Prostate gland (tissue), 2 donors: Measurements from ENCODE around the gene CPED1. TPM values are rescaled to one million over a fixed set of nuclear protein-coding genes. Genes with fewer than 3 reads are reported as not detected.

Source experiments
- DNase-seq: peaks from one replicate; pipeline ENCODE4 v3.0.0-alpha.2; 2019; ENCODE audit warnings: low spot score
- H3K27ac ChIP-seq, 2 donors: fragments of 200-600 bp; sonication (generic); 2 replicates each; pipeline ENCODE4 v1.5.1; 2017 to 2019
- H3K27me3 ChIP-seq: fragments of 200-600 bp; sonication (generic); replicated peaks from 2 replicates; pipeline ENCODE4 v1.5.1; 2019; ENCODE audit not compliant: insufficient read depth
- H3K36me3 ChIP-seq, 2 donors: fragments of 200-600 bp; sonication (generic); 1 replicate in 1 of 2; 2 replicates in 1 of 2; pipeline versions ENCODE4 v1.5.1 to v1.8.1; 2017 to 2019
- H3K4me1 ChIP-seq: fragments of 200-600 bp; sonication (generic); replicated peaks from 2 replicates; pipeline ENCODE4 v1.5.1; 2019
- H3K4me3 ChIP-seq, 2 donors: fragments of 200-600 bp; sonication (generic); 2 replicates each; pipeline ENCODE4 v1.5.1; 2017 to 2019
- H3K9me3 ChIP-seq: fragments of 200-600 bp; sonication (generic); 2 replicates; pipeline ENCODE4 v1.5.1; 2017
- CTCF ChIP-seq, 4 experiments: fragments of 200-600 bp in 2 of 4; fragments of 450-650 bp in 2 of 4; sonication (generic) in 2 of 4; IDR thresholded peaks; 1 replicate in 3 of 4; 2 replicates in 1 of 4; pipeline ENCODE4 v1.5.1; 2016 to 2019; ENCODE audit warnings: antibody characterized with exemption in 4 of 4, mild to moderate bottlenecking in 2 of 4, moderate library complexity in 2 of 4
- POLR2A ChIP-seq: fragments of 450-650 bp; IDR thresholded peaks from one replicate; pipeline ENCODE4 v1.6.1; 2016; ENCODE audit warnings: antibody characterized with exemption, mild to moderate bottlenecking
- POLR2AphosphoS5 ChIP-seq: sonication (generic); formaldehyde crosslinking; IDR thresholded peaks from one replicate; pipeline ENCODE4 v1.6.1; 2017; ENCODE audit warnings: antibody characterized with exemption
- WGBS: methylation state at CpG from one replicate; pipeline ENCODE4 v1.1.5; 2018; 5-methylcytosine and 5-hydroxymethylcytosine counted together
- intact Hi-C: fragments of 100-400 bp; cut with DNase I; formaldehyde crosslinking; loops from one replicate; pipeline ENCODE4 v1.14.2; 2022
- total RNA-seq, 2 donors: library from RNA; depleted of rRNA; stranded (reverse); fragments of >200 nt; gene quantifications; one replicate each; pipeline ENCODE4 v1.1.0, GENCODE V29; 2016

The CPED1 gene
- total RNA-seq, 2 donors from 2014 or later: 10.7 to 23.3 TPM

GRCh38 chr7:120998996-120999565, 10.6 kb downstream of the CPED1 start:
- intact Hi-C loops: no loop called here
- Histone ChIP-seq H3K27me3 (no peaks in the 10 kb centered on the region), H3K36me3 (no peaks in the 10 kb centered on the region), H3K27ac (no peak overlapping the region), H3K4me1 (no peaks in the 10 kb centered on the region), H3K4me3 (no peak overlapping the region), H3K9me3 (no peaks in the 10 kb centered on the region)
- TF ChIP-seq POLR2AphosphoS5 (no peak), POLR2A (no peak), CTCF (IDR thresholded peaks at IDR 0.05) (no peak)
- no peak for DNase-seq
- WGBS: 91% methylated on average over 2 of the region's 2 CpGs

GRCh38 chr7:121000081-121000983, 11.8 kb downstream of the CPED1 start:
- intact Hi-C loops: no loop called here
- no peaks in the 10 kb centered on the region for H3K4me1 ChIP-seq
- 63% methylated on average over 9 of the region's 9 CpGs for WGBS
- DNase-seq: no peak
- no peak overlapping the region for H3K4me3 ChIP-seq
- H3K27me3 ChIP-seq: no peaks in the 10 kb centered on the region
- no peaks in the 10 kb centered on the region for H3K36me3 ChIP-seq
- no peak for TF ChIP-seq POLR2A
- H3K9me3 ChIP-seq: no peaks in the 10 kb centered on the region
- no peak overlapping the region for H3K27ac ChIP-seq

GRCh38 chr7:121001234-121001906, 12.9 kb downstream of the CPED1 start:
- Histone ChIP-seq H3K27me3 (no peaks in the 10 kb centered on the region), H3K36me3 (no peaks in the 10 kb centered on the region), H3K9me3 (no peaks in the 10 kb centered on the region), H3K4me1 (no peaks in the 10 kb centered on the region), H3K4me3 (no peak overlapping the region), H3K27ac (no peak overlapping the region)
- TF ChIP-seq POLR2A (no peak), CTCF (IDR thresholded peaks at IDR 0.05) (no peak), POLR2AphosphoS5 (no peak)
- WGBS: 75% methylated on average over 3 of the region's 3 CpGs
- intact Hi-C loops: no loop called here
- no peak for DNase-seq

GRCh38 chr7:121002048-121002756, 13.7 kb downstream of the CPED1 start:
- WGBS: 35% methylated on average over 2 of the region's 2 CpGs
- no peak overlapping the region for H3K4me3 ChIP-seq
- no peaks in the 10 kb centered on the region for H3K36me3 ChIP-seq
- no peaks in the 10 kb centered on the region for H3K4me1 ChIP-seq
- intact Hi-C loops: no loop called here
- H3K27me3 ChIP-seq: no peaks in the 10 kb centered on the region
- no peak overlapping the region for H3K27ac ChIP-seq
- DNase-seq: no peak
- no peak for TF ChIP-seq POLR2AphosphoS5
- TF ChIP-seq CTCF (IDR thresholded peaks at IDR 0.05): no peak
- no peak for TF ChIP-seq POLR2A
- H3K9me3 ChIP-seq: no peaks in the 10 kb centered on the region

GRCh38 chr7:121002757-121003200, 14.3 kb downstream of the CPED1 start:
- no peaks in the 10 kb centered on the region for H3K4me1 ChIP-seq
- TF ChIP-seq POLR2A (no peak), CTCF (IDR thresholded peaks at IDR 0.05) (no peak), POLR2AphosphoS5 (no peak)
- intact Hi-C loops: no loop called here
- H3K9me3 ChIP-seq: no peaks in the 10 kb centered on the region
- 65% methylated on average over 5 of the region's 5 CpGs for WGBS
- H3K27me3 ChIP-seq: no peaks in the 10 kb centered on the region
- no peaks in the 10 kb centered on the region for H3K36me3 ChIP-seq
- H3K4me3 ChIP-seq: no peak overlapping the region
- no peak for DNase-seq
- H3K27ac ChIP-seq: no peak overlapping the region
